NCI-H524 treated with DMSO at 0.1 percent for 48 hours (cell line): ENCODE results near the gene MAP2K2.

Experiments used
- DNase-seq: peaks from one replicate; lab custom pipeline; 2025; lab: John Stamatoyannopoulos, UW

MAP2K2 gene

GRCh38 chr19:4099041-4099764 lies 24.7 kb downstream of the MAP2K2 start:
- no peak for DNase-seq

GRCh38 chr19:4098493-4098892 lies 25.4 kb downstream of the MAP2K2 start:
- no peak for DNase-seq

- no peak for DNase-seq
Observed at GRCh38 chr19:4097501-4097900, 26.4 kb downstream of the MAP2K2 start.

- DNase-seq: no peak
Observed at GRCh38 chr19:4096049-4096892, 27.7 kb downstream of the MAP2K2 start.

- no peak for DNase-seq
Observed at GRCh38 chr19:4095488-4095844, 28.5 kb downstream of the MAP2K2 start.

GRCh38 chr19:4094761-4095487 lies 29.0 kb downstream of the MAP2K2 start:
- no peak for DNase-seq

GRCh38 chr19:4094291-4094690 lies 29.6 kb downstream of the MAP2K2 start:
- no peak for DNase-seq

GRCh38 chr19:4093643-4094175 lies 30.2 kb downstream of the MAP2K2 start:
- no peak for DNase-seq

- DNase-seq: no peak
Observed at GRCh38 chr19:4090356-4091220, 33.3 kb downstream of the MAP2K2 start.

- DNase-seq: no peak
Observed at GRCh38 chr19:4089946-4090345, 34.0 kb downstream of the MAP2K2 start.

- no peak for DNase-seq
Observed at GRCh38 chr19:4089400-4089908, 34.5 kb downstream of the MAP2K2 start.

- no peak for DNase-seq
Observed at GRCh38 chr19:4088975-4089374, 34.9 kb downstream of the MAP2K2 start.

GRCh38 chr19:4087787-4088679 lies 35.9 kb downstream of the MAP2K2 start:
- DNase-seq: no peak

GRCh38 chr19:4086411-4086867 lies 37.5 kb downstream of the MAP2K2 start:
- DNase-seq: no peak

GRCh38 chr19:4084547-4084877 lies 39.4 kb downstream of the MAP2K2 start:
- DNase-seq: no peak

GRCh38 chr19:4083677-4084546 lies 40.0 kb downstream of the MAP2K2 start:
- no peak for DNase-seq

GRCh38 chr19:4082172-4082571 lies 41.8 kb downstream of the MAP2K2 start:
- no peak for DNase-seq

- no peak for DNase-seq
Observed at GRCh38 chr19:4081441-4082129, 42.3 kb downstream of the MAP2K2 start.

- no peak for DNase-seq
Observed at GRCh38 chr19:4080473-4080872, 43.4 kb downstream of the MAP2K2 start.
